Measurements from ENCODE around the gene PYROXD2. TPM values are rescaled to one million over a fixed set of nuclear protein-coding genes. Genes with fewer than 3 reads are reported as not detected.

Gene PYROXD2
- total RNA-seq, 1 experiment from 2014 or later = 2.2 TPM

- H3K27ac Mint-ChIP-seq (ENCODE audit: unreplicated experiment) = no peak overlapping the region
- CTCF ChIA-PET = no interaction called here
- peaks cover 8% of the 10 kb centered on the region for H3K4me1 ChIP-seq
- BruUV-seq (replicated peaks) = no TSS peak
- no peak overlapping the region for H3K4me3 Mint-ChIP-seq (ENCODE audit: unreplicated experiment)
- H3K9me3 ChIP-seq = no peaks in the 10 kb centered on the region
- 0 out of 2 replicates have a peak, but pooled peaks cover 1% of the 10 kb centered on the region for H3K27me3 ChIP-seq (replicated peaks; ENCODE audit: control insufficient read depth, insufficient read depth, low read length)
- H3K9me3 Mint-ChIP-seq (ENCODE audit: unreplicated experiment) = no peaks in the 10 kb centered on the region
- intact Hi-C loops (cut with micrococcal nuclease; ENCODE audit: unreplicated experiment) = no loop called here
- no peaks in the 10 kb centered on the region for H3K27me3 Mint-ChIP-seq (ENCODE audit: insufficient read depth, unreplicated experiment)
- peaks cover 10% of the 10 kb centered on the region for H3K4me1 Mint-ChIP-seq (ENCODE audit: low read depth, unreplicated experiment)
- H3K36me3 Mint-ChIP-seq (ENCODE audit: insufficient read depth, unreplicated experiment) = no peaks in the 10 kb centered on the region
- TF ChIP-seq CTCF (IDR thresholded peaks at IDR 0.05; ENCODE audit: insufficient read depth in 1 of 2, low read depth in 1 of 2, low read length in 1 of 2, severe bottlenecking in 1 of 2, unreplicated experiment in 1 of 2) = no peak
- DNase-seq = no peak
- H3K4me3 ChIP-seq (ENCODE audit: low read depth, low read length) = no peak overlapping the region
- H3K36me3 ChIP-seq (ENCODE audit: control insufficient read depth, insufficient read depth, low read length) = no peaks in the 10 kb centered on the region
- POLR2A ChIA-PET = no interaction called here
Measured at GRCh38 chr10:98361131-98362025, 53.6 kb downstream of the PYROXD2 start.

GRCh38 chr10:98357194-98357822 lies 57.7 kb downstream of the PYROXD2 start:
- POLR2A ChIA-PET = no interaction called here

More at GRCh38 chr10:98357194-98357822, 57.7 kb downstream of the PYROXD2 start:
- H3K4me1 ChIP-seq = no peaks in the 10 kb centered on the region
- peaks cover 3% of the 10 kb centered on the region; the same call in 1 of the 2 replicates for H3K27me3 ChIP-seq (replicated peaks; ENCODE audit: control insufficient read depth, insufficient read depth, low read length)
- CTCF ChIA-PET = interaction anchor here (0.7 kb wide), 1 partner anchor 48 kb away, joined by 3 read pairs; no protein-coding TSS in a partner anchor
- intact Hi-C loops (cut with micrococcal nuclease; ENCODE audit: unreplicated experiment) = no loop called here
- no peak overlapping the region for H3K4me3 Mint-ChIP-seq (ENCODE audit: unreplicated experiment)
- BruUV-seq (replicated peaks) = no TSS peak
- peaks cover 10% of the 10 kb centered on the region for H3K27me3 Mint-ChIP-seq (ENCODE audit: insufficient read depth, unreplicated experiment)
- no peak overlapping the region for H3K27ac Mint-ChIP-seq (ENCODE audit: unreplicated experiment)
- no peak overlapping the region for H3K4me3 ChIP-seq (ENCODE audit: low read depth, low read length)
- no peak for DNase-seq
- no peaks in the 10 kb centered on the region for H3K36me3 Mint-ChIP-seq (ENCODE audit: insufficient read depth, unreplicated experiment)
- H3K36me3 ChIP-seq (ENCODE audit: control insufficient read depth, insufficient read depth, low read length) = no peaks in the 10 kb centered on the region
- H3K9me3 ChIP-seq = no peaks in the 10 kb centered on the region
- H3K9me3 Mint-ChIP-seq (ENCODE audit: unreplicated experiment) = no peaks in the 10 kb centered on the region
- no peaks in the 10 kb centered on the region for H3K4me1 Mint-ChIP-seq (ENCODE audit: low read depth, unreplicated experiment)
- TF ChIP-seq CTCF (IDR thresholded peaks at IDR 0.05; ENCODE audit: insufficient read depth in 1 of 2, low read depth in 1 of 2, low read length in 1 of 2, severe bottlenecking in 1 of 2, unreplicated experiment in 1 of 2) = no peak

Measured in Caco-2 (cell line).